Osteoblast (primary cell): ENCODE measurements around the gene WDR70. TPM values are rescaled to one million over a fixed set of nuclear protein-coding genes. Genes with fewer than 3 reads are reported as not detected.

Source experiments
- DNase-seq: peaks from one replicate; pipeline ENCODE4 v3.0.0; 2011; ENCODE audit warnings: low spot score, mixed read lengths; ENCODE audit not compliant: insufficient read length; ENCODE audit errors: missing footprints
- H2AFZ ChIP-seq: 2 replicates; pipeline ENCODE4 v1.6.0; 2011; ENCODE audit warnings: mild to moderate bottlenecking, low read length
- H3K27ac ChIP-seq: 2 replicates; pipeline ENCODE4 v1.5.1; 2011; ENCODE audit warnings: mild to moderate bottlenecking, low read depth, low read length, moderate library complexity
- H3K27me3 ChIP-seq: 2 replicates; pipeline ENCODE4 v1.6.0; 2012; ENCODE audit warnings: mild to moderate bottlenecking, control low read depth, inconsistent platforms, low read length, moderate library complexity; ENCODE audit not compliant: insufficient read depth
- H3K36me3 ChIP-seq: 2 replicates; pipeline ENCODE4 v1.5.1; 2011; ENCODE audit warnings: mild to moderate bottlenecking, low read length, control low read depth, moderate library complexity; ENCODE audit not compliant: insufficient read depth
- H3K4me1 ChIP-seq: 2 replicates; pipeline ENCODE4 v1.5.1; 2011; ENCODE audit warnings: mild to moderate bottlenecking, low read length, control low read depth, moderate library complexity; ENCODE audit not compliant: insufficient read depth
- H3K4me2 ChIP-seq: 2 replicates; pipeline ENCODE4 v1.6.0; 2011; ENCODE audit warnings: mild to moderate bottlenecking, low read length; ENCODE audit not compliant: insufficient read depth
- H3K4me3 ChIP-seq: fragments of 200-600 bp; sonication (generic); 3 replicates; pipeline ENCODE4 v1.5.1; 2012; ENCODE audit warnings: mild to moderate bottlenecking, low read length, inconsistent platforms; ENCODE audit not compliant: insufficient read depth
- H3K79me2 ChIP-seq: 2 replicates; pipeline ENCODE4 v1.6.0; 2012; ENCODE audit warnings: mild to moderate bottlenecking, low read length, control low read depth, inconsistent platforms; ENCODE audit not compliant: insufficient read depth
- H3K9me3 ChIP-seq: 2 replicates; pipeline ENCODE4 v1.5.1; 2011; ENCODE audit warnings: low read depth, low read length, control low read depth
- H4K20me1 ChIP-seq: 2 replicates; pipeline ENCODE4 v1.6.0; 2012; ENCODE audit warnings: mild to moderate bottlenecking, low read length, control low read depth; ENCODE audit not compliant: insufficient read depth
- total RNA-seq: library from RNA; depleted of rRNA; stranded (reverse); fragments of >200 nt; gene quantifications from 2 replicates; pipeline ENCODE4 v1.2.3, GENCODE V29; 2012
- TF ChIP-seq, protein P1 (sequence below): IDR thresholded peaks from 2 replicates; pipeline ENCODE4 v1.5.1; 2011; ENCODE audit warnings: mild to moderate bottlenecking, low read depth, low read length, moderate library complexity; ENCODE audit errors: extremely low read depth

Gene WDR70
- total RNA-seq, 1 donor: 32.2 TPM

DNA sequence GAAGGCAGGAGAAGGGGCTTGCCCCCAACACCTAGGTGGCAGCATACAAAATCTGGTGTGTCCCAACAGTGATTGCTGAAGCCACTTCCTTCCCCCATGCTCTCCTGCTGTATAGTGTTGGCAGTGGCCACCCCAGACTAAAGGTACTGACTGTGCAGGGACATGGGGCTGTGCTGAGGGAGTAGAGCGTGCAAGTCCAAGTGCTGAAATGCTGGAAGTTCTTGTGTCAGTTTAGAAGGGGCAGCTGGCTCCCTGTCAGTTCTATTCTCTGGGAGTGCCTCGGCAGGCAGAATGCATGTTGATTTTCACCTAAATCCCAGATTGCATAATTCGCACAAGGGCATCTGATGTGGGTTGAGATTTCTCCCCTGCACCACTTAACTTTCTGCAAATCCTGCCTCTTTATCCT, 392.1 kb downstream of the WDR70 start:
- Histone ChIP-seq H3K27me3 (no peaks in the 10 kb centered on the region), H2AFZ (no peak overlapping the region)
- TF ChIP-seq, protein P1, sequence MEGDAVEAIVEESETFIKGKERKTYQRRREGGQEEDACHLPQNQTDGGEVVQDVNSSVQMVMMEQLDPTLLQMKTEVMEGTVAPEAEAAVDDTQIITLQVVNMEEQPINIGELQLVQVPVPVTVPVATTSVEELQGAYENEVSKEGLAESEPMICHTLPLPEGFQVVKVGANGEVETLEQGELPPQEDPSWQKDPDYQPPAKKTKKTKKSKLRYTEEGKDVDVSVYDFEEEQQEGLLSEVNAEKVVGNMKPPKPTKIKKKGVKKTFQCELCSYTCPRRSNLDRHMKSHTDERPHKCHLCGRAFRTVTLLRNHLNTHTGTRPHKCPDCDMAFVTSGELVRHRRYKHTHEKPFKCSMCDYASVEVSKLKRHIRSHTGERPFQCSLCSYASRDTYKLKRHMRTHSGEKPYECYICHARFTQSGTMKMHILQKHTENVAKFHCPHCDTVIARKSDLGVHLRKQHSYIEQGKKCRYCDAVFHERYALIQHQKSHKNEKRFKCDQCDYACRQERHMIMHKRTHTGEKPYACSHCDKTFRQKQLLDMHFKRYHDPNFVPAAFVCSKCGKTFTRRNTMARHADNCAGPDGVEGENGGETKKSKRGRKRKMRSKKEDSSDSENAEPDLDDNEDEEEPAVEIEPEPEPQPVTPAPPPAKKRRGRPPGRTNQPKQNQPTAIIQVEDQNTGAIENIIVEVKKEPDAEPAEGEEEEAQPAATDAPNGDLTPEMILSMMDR: no peak

DNA sequence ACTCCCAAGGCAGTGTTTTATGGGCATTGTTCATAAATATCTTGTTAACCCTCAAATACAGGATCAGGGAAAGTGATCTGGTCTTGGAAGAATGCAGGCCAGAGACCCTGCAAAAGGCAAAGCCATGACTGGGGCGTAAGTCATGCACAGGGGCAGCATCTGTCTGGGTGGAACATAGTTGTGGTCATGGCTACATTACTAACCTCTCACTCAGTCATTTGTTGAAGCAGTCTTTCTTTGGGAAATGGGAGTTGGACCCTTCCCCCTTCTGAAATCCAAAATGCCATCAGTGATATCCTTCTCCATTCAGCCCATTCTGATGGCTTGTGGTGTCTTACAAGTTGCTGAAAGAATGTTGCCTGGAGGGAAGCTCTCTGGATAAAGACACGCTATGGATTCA, 392.6 kb downstream of the WDR70 start:
- Histone ChIP-seq H3K36me3 (no peaks in the 10 kb centered on the region), H3K27me3 (no peaks in the 10 kb centered on the region), H3K9me3 (no peaks in the 10 kb centered on the region), H3K4me1 (peaks cover 49% of the 10 kb centered on the region), H3K4me3 (no peak overlapping the region), H4K20me1 (no peaks in the 10 kb centered on the region), H3K4me2 (peak overlapping the region; percentile 40), H3K27ac (peak overlapping the region; percentile 95), H2AFZ (peak overlapping the region; percentile 1), H3K79me2 (no peaks in the 10 kb centered on the region)
- TF ChIP-seq, protein P1: no peak
- DNase-seq: peak; percentile 80

More for the DNA sequence above, 392.1 kb downstream of the WDR70 start:
- no peaks in the 10 kb centered on the region for H4K20me1 ChIP-seq
- H3K79me2 ChIP-seq: no peaks in the 10 kb centered on the region
- H3K9me3 ChIP-seq: no peaks in the 10 kb centered on the region
- peak overlapping the region; percentile 24 for H3K4me2 ChIP-seq
- DNase-seq: no peak
- peak overlapping the region; percentile 0 for H3K4me3 ChIP-seq
- H3K36me3 ChIP-seq: no peaks in the 10 kb centered on the region
- peaks cover 44% of the 10 kb centered on the region for H3K4me1 ChIP-seq
- peak overlapping the region; percentile 95 for H3K27ac ChIP-seq

DNA sequence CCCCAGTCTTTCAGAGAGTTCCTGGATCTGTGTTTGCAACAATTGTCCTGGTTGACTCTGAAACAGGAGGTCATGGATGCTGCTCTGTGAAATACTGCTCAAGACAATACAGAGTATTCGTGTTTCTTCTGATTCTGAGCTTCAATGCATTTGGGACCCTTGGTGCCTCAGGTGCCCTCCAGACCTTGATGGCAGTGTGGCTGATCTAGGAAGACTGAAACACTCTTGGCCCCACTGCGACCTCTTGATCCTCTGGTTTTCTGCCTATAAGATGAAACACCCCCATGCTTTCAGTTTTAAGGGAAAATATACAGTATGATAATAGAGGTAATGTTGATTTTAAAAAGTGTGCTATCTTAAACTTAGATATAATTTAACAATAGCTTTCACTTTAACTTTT, 393.1 kb downstream of the WDR70 start:
- peak overlapping the region; percentile 1 for H2AFZ ChIP-seq
- no peaks in the 10 kb centered on the region for H3K27me3 ChIP-seq
- peak overlapping the region; percentile 95 for H3K27ac ChIP-seq
- no peaks in the 10 kb centered on the region for H3K9me3 ChIP-seq
- H3K79me2 ChIP-seq: no peaks in the 10 kb centered on the region
- no peaks in the 10 kb centered on the region for H3K36me3 ChIP-seq
- H4K20me1 ChIP-seq: no peaks in the 10 kb centered on the region
- TF ChIP-seq, protein P1: no peak
- no peak overlapping the region for H3K4me3 ChIP-seq
- no peak for DNase-seq
- H3K4me1 ChIP-seq: peaks cover 52% of the 10 kb centered on the region
- H3K4me2 ChIP-seq: peak overlapping the region; percentile 40

DNA sequence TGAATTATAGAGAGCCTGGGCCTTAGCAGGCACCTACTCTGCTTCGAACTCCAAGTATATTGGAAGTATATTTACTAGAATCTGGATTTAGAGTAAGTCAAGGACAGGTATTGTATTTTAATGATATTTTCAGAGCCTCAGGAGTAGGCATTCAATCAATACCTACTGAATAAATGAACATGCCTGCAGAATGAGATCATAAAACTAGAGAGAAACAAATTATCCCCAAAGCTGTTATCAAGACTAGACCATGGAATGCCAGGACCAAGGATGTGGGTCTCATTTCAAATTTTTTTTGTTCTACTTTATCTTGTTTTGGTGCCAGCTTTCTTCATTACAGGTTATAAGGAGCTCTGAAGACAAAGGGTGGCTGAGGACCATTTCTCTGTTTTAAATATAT, 394.7 kb downstream of the WDR70 start:
- peak overlapping the region; percentile 95 for H3K27ac ChIP-seq
- no peak overlapping the region for H2AFZ ChIP-seq
- TF ChIP-seq, protein P1: no peak
- no peaks in the 10 kb centered on the region for H3K9me3 ChIP-seq
- peaks cover 51% of the 10 kb centered on the region for H3K4me1 ChIP-seq
- no peaks in the 10 kb centered on the region for H3K79me2 ChIP-seq
- H3K4me2 ChIP-seq: no peak overlapping the region
- no peaks in the 10 kb centered on the region for H3K36me3 ChIP-seq
- DNase-seq: no peak
- no peak overlapping the region for H3K4me3 ChIP-seq
- H4K20me1 ChIP-seq: no peaks in the 10 kb centered on the region
- H3K27me3 ChIP-seq: no peaks in the 10 kb centered on the region
